Subcutaneous abdominal adipose tissue (tissue), 5 donors: ENCODE measurements around the gene SHISAL1.

ENCODE experiments used
- H3K27ac ChIP-seq: one replicate; pipeline ENCODE4 v1.7.0; 2013; ENCODE audit warnings: low read depth, mild to moderate bottlenecking, inconsistent platforms, low read length, moderate library complexity
- H3K27me3 ChIP-seq, 5 donors: one replicate each; pipeline ENCODE4 v1.7.0; 2013; ENCODE audit warnings: low read length in 5 of 5, inconsistent platforms in 1 of 5; ENCODE audit not compliant: control insufficient read depth in 5 of 5, insufficient read depth in 4 of 5
- H3K36me3 ChIP-seq, 5 donors: one replicate each; pipeline ENCODE4 v1.7.0; 2013; ENCODE audit warnings: low read length in 5 of 5; ENCODE audit not compliant: control insufficient read depth in 5 of 5, insufficient read depth in 5 of 5
- H3K4me1 ChIP-seq, 5 donors: one replicate each; pipeline ENCODE4 v1.7.0; 2013; ENCODE audit warnings: low read length in 5 of 5, mild to moderate bottlenecking in 3 of 5, moderate library complexity in 1 of 5; ENCODE audit not compliant: control insufficient read depth in 5 of 5, insufficient read depth in 5 of 5
- H3K4me3 ChIP-seq, 5 donors: one replicate each; pipeline ENCODE4 v1.7.0; 2013; ENCODE audit warnings: low read length in 5 of 5, low read depth in 1 of 5
- H3K9ac ChIP-seq, 5 donors: one replicate each; pipeline ENCODE4 v1.7.0; 2013; ENCODE audit warnings: low read length in 5 of 5, mild to moderate bottlenecking in 4 of 5, moderate library complexity in 3 of 5
- H3K9me3 ChIP-seq, 5 donors: one replicate each; pipeline ENCODE4 v1.7.0; 2013; ENCODE audit warnings: low read length in 5 of 5; ENCODE audit not compliant: control insufficient read depth in 5 of 5
- donor health status: healthy.
- donor health status: healthy.
- donor health status: healthy.
- donor health status: healthy.
- donor health status: healthy.

Gene SHISAL1

GRCh38 chr22:44199164-44199563 lies 113.6 kb downstream of the SHISAL1 start:
- Histone ChIP-seq H3K36me3 (peaks cover 0 to 8% (median 2%) of the 10 kb centered on the region in 5 donors), H3K27ac (no peak overlapping the region), H3K4me3 (no peak overlapping the region), H3K4me1 (peaks cover 0 to 5% (median 0%) of the 10 kb centered on the region in 5 donors), H3K27me3 (peaks cover 14 to 44% (median 26%) of the 10 kb centered on the region in 5 donors), H3K9me3 (no peaks in the 10 kb centered on the region), H3K9ac (no peak overlapping the region)

- Histone ChIP-seq H3K4me3 (no peak overlapping the region), H3K36me3 (peaks cover 0 to 7% (median 0%) of the 10 kb centered on the region in 5 donors), H3K4me1 (peaks cover 0 to 5% (median 0%) of the 10 kb centered on the region in 5 donors), H3K9ac (no peak overlapping the region), H3K27me3 (peaks cover 15 to 39% (median 26%) of the 10 kb centered on the region in 5 donors), H3K27ac (no peak overlapping the region), H3K9me3 (no peaks in the 10 kb centered on the region)
Observed at GRCh38 chr22:44197271-44197670, 115.5 kb downstream of the SHISAL1 start.

- peaks cover 15 to 34% (median 22%) of the 10 kb centered on the region in 5 donors for H3K27me3 ChIP-seq
- no peaks in the 10 kb centered on the region for H3K9me3 ChIP-seq
- no peak overlapping the region for H3K27ac ChIP-seq
- H3K9ac ChIP-seq, result no peak overlapping the region
- peaks cover 0 to 7% (median 0%) of the 10 kb centered on the region in 5 donors for H3K36me3 ChIP-seq
- H3K4me1 ChIP-seq, result peaks cover 0 to 5% (median 0%) of the 10 kb centered on the region in 5 donors
- H3K4me3 ChIP-seq, result no peak overlapping the region
Observed at GRCh38 chr22:44196731-44197131, 116.0 kb downstream of the SHISAL1 start.

GRCh38 chr22:44196241-44196640 lies 116.5 kb downstream of the SHISAL1 start:
- peaks cover 0 to 5% (median 0%) of the 10 kb centered on the region in 5 donors for H3K4me1 ChIP-seq
- H3K27ac ChIP-seq, result no peak overlapping the region
- no peaks in the 10 kb centered on the region for H3K9me3 ChIP-seq
- peaks cover 0 to 7% (median 0%) of the 10 kb centered on the region in 5 donors for H3K36me3 ChIP-seq
- no peak overlapping the region for H3K4me3 ChIP-seq
- no peak overlapping the region for H3K9ac ChIP-seq
- H3K27me3 ChIP-seq, result peaks cover 11 to 31% (median 18%) of the 10 kb centered on the region in 5 donors

GRCh38 chr22:44195189-44195871 lies 117.4 kb downstream of the SHISAL1 start:
- Histone ChIP-seq H3K4me3 (no peak overlapping the region), H3K27ac (no peak overlapping the region), H3K4me1 (peaks cover 0 to 2% (median 0%) of the 10 kb centered on the region in 5 donors), H3K9me3 (no peaks in the 10 kb centered on the region), H3K9ac (no peak overlapping the region), H3K36me3 (peaks cover 0 to 7% (median 0%) of the 10 kb centered on the region in 5 donors), H3K27me3 (peaks cover 5 to 24% (median 17%) of the 10 kb centered on the region in 5 donors)

GRCh38 chr22:44194569-44194968 lies 118.2 kb downstream of the SHISAL1 start:
- Histone ChIP-seq H3K4me3 (no peak overlapping the region), H3K27me3 (peaks cover 3 to 20% (median 17%) of the 10 kb centered on the region in 5 donors), H3K4me1 (peaks cover 0 to 2% (median 0%) of the 10 kb centered on the region in 5 donors), H3K9ac (no peak overlapping the region), H3K9me3 (no peaks in the 10 kb centered on the region), H3K36me3 (peaks cover 0 to 7% (median 0%) of the 10 kb centered on the region in 5 donors), H3K27ac (no peak overlapping the region)
